Endometrium (tissue), 2 donors: ENCODE data around the gene SFT2D3.

ENCODE experiments used
- FAIRE-seq: peaks from 2 replicates; lab custom pipeline; 2012; peaks lifted over from hg19 to GRCh38; lab: Jason Lieb, UNC
- donor health status: control.
- donor health status: control.

Gene SFT2D3, protein sequence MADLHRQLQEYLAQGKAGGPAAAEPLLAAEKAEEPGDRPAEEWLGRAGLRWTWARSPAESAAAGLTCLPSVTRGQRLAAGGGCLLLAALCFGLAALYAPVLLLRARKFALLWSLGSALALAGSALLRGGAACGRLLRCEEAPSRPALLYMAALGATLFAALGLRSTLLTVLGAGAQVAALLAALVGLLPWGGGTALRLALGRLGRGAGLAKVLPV

GRCh38 chr2:127701193-127701650 lies at the start of gene SFT2D3:
Gene SFT2D3 (plus strand): TSS chr2:127701497. CDS start chr2:127701529, 32 bp downstream.
- FAIRE-seq = no peak

GRCh38 chr2:127651971-127652550 lies 49.2 kb upstream of the SFT2D3 start:
- no peak for FAIRE-seq

GRCh38 chr2:127652786-127653357 lies 48.4 kb upstream of the SFT2D3 start:
- no peak for FAIRE-seq

GRCh38 chr2:127653421-127654083 lies 47.7 kb upstream of the SFT2D3 start:
- FAIRE-seq = no peak

DNA sequence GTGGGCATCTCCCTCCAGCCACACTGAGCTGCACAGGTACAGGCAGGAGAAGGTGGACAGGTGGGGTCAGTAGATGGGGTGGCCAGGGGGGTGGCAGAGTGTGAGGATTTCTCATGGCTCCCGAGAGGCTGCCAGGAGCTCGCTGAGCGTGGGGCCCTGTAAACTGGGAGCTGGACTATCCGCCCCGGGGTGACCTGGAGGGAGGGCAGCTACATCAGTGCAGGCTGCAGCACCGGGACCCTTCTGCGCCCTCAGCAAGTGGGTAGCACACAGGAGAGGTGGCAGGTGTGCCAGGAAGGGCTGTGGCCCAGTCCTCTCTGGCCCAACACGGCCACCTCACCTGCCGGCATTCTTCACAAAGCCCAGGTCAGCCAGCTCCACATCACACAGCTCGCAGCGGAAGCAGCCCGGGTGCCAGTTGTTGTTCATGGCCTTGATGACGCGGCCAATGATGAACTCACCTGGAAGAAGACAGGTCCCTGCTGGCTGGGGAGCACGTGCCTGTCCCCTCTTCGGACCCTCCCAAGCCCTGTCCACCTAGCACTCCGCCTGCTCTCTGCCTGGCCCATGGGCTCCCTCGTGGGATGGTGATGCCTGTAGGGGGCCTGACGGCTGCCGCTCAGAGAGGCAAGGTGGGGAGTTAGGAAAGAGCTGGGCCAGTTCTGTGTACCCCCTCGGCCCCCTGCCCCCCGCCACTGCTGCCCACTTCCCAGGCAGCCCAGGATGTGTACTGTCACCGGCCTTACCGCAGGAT lies 47.0 kb upstream of the SFT2D3 start:
- no peak for FAIRE-seq

- no peak for FAIRE-seq
Observed at GRCh38 chr2:127654838-127655175, 46.5 kb upstream of the SFT2D3 start.

GRCh38 chr2:127655209-127656073 lies 45.9 kb upstream of the SFT2D3 start:
- FAIRE-seq = no peak

DNA sequence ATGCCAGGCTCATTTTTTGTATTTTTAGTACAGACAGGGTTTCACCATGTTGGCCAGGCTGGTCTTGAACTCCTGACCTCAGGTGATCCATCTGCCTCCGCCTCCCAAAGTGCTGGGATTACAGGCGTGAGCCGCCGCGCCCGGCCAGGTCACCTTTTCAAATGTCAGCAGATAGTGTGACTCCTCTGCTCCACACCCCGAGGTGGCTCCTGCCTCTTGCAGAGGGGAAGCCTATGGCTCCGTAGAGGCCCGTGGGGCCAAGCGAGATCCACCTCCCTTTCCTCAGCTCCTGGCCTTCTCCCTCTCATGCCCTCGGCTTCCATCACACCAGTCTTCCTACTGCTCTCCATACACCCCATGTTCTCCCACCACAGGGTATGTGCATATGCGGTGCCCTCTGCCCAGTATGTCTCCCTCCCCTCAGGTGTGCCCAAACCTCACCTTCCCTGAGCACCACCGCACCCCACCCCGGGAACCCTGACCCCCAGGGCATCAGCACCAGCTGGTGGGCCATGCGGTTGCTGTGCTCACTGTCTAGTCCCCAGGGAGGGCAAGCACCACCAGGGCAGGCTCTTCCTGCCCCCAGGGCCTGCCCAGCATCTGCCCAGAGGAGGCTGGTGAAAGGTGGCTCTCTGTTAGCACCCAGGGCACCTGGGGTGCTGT lies 44.6 kb upstream of the SFT2D3 start:
- FAIRE-seq = no peak

DNA sequence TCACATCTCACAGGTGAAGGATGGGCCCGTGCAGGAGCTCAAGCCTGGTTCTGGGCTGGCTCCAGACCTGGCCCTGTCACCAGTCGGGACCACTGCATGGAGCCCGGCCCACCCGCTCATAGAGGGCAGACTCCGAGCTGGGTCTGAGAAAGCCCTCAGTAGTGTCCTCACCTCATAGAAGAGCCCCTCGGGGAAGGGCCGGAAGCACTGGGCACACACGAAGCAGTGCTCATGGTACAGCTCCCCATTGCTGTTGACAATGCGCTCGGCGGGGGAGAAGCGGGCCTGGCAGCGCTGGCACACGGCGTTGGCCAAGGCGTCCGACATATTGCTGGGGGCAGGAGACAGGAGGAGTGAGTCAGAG lies 44.1 kb upstream of the SFT2D3 start:
- no peak for FAIRE-seq

DNA sequence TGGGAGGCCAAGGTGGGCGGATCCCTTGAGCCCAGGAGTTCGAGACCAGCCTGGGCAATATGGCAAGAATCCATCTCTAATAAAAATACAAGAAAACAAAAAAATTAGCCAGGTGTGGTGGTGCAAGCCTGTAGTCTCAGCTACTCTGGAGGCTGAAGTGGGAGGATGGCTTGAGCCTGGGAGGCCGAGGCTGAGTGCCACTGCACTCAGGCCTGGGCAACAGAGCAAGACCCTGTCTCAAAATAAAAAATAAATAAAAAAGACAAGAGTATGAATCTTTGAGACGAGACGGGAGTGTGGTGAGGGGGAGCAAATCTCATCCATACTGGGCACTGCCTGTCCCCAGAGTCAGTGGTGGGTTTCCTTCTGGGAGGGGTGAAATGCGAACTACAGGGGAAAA lies 43.2 kb upstream of the SFT2D3 start:
- FAIRE-seq = no peak

DNA sequence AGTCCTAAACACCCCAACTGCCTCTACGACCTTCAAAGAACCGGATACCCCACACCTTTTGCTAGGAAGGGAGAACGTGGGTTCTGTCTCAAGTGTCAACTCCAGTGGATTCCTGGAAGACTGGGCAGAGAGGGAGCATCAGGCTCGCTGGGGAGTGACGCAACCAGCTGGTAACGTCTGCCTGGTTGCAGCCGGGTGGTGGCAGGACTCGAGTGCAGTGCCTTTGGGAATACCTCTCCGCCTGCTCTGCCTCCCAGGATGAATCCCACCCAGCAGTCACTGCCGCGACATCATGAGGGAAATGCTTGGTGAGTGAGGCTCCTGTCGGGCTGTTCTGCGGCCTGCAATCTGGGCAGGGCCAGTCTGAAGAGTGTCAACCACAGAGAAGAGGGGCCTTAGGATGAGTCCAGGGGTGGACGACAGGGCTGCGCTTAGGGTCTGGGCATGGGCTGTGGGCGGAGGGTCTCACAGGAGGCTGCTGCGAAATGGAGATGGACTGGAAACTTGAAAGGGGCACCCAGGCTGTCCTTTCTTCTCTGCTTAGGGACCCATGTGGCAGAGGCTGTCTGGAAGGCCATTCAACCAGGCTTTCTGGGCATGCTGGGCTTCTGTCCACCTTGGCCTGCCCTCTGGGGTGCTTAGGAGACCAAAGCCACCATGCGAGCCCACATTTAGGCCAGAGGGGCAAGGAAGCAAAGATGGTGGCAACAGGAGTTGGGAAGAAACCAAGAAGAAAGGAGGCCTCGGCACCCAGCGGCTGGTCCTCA lies 42.5 kb upstream of the SFT2D3 start:
- FAIRE-seq = no peak

GRCh38 chr2:127659408-127660290 lies 41.6 kb upstream of the SFT2D3 start:
- no peak for FAIRE-seq

DNA sequence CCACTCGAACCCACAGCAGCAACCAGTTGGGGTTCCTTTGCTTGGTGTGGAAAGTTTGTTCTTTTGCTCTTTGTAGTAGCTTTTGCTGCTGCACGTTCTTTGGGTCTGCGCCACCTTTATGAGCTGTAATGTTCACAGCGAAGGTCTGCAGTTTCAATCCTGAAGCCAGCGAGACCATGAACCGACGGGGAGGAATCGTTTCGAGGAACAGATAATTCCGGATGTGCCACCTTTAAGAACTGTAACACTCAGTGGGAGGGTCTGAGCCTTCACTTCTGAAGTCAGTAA lies 41.1 kb upstream of the SFT2D3 start:
- no peak for FAIRE-seq

GRCh38 chr2:127661072-127661649 lies 40.1 kb upstream of the SFT2D3 start:
- FAIRE-seq = no peak

DNA sequence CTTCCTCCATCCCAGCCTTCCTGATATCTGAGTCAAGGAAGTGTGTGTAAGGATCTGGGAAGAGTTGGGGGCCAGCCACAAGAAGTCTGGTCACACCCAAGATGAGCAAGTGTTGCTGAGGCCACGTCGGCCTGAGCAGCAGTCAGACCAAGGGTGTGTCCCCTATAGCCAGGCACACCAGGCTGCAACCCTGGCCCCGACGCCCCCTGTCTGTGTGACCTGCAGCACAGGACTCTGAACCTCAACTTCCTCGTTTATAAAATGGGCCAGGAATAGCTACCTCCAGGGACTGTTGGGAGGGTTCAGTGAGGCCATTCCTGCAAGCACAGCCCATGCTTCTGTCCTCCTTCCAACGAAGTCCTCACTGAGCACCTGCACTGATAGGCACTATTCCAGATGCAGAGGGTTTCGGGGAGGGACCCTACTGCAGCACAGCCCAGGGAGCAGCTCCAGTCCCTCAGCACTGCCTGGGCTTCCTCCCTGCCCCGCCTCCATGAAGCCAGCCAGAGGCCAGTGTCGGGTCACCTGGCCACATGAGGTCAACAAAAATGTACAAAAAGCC lies 39.3 kb upstream of the SFT2D3 start:
- no peak for FAIRE-seq

DNA sequence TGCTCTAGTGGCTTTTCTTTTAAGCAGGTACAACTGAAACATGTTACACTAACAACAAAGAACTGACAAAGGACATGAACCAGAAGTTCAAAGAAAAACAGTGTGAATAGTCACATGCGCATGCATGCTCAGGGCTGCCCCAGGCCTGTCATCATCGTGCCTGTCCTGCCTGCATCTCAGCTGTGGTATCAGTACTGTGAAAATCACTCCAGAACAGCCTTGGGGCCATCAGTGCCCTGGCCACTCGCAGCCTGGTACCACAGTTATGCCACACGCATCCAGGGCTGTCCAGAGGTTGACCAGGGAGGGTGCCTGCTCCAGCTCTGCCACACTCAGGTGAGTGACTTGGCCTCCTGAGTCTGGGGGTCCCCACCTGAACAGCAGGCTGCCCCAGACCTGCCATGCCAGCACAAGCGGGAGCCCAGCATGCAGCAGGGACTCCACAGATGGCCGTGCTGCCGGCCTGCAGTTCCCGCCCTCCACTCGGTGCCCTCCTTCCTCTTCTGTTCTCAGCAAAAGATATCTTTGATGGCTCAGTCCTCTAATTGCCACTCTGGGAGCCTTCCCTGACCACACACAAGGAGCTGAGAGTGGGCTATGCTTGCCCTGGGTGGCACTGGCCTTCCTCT lies 38.2 kb upstream of the SFT2D3 start:
- no peak for FAIRE-seq

DNA sequence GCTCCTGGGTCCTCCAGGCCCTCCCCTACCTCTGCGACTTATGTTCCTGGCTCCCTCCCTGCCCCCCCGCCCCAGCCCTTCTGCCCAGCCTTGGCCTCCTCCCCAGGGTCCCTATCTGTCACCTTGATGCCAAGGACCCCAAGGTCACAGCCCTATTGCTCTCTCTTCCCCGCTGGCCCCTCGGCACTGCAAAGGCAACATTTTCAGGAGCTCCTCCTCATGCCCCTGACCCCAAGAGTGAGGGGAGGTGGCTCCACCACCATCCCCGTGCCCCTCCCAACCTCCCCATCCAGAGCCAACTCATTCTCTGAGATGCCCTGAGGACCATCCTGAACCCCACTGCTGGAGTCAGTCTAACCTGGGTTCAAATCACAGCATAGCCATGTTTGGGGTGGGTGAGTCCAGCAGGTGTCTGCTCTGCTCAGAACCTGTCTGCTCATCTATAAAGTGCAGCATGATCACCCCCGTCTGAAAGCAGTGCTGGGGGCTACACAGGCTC lies 37.7 kb upstream of the SFT2D3 start:
- FAIRE-seq = no peak
